Fibroblast of villous mesenchyme (primary cell): ENCODE measurements around the gene ASF1B. TPM values are rescaled to one million over a fixed set of nuclear protein-coding genes. Genes with fewer than 3 reads are reported as not detected.

Experiments used
- DNase-seq: peaks from one replicate; pipeline ENCODE4 v3.0.0-alpha.2; 2010; ENCODE audit warnings: low read depth
- H3K4me3 ChIP-seq: 2 replicates; pipeline ENCODE4 v1.5.1; 2011; ENCODE audit warnings: low read depth, mild to moderate bottlenecking, low read length
- CTCF ChIP-seq: IDR thresholded peaks from 2 replicates; pipeline ENCODE4 v1.5.1; 2012; ENCODE audit warnings: low read depth, mild to moderate bottlenecking, low read length; ENCODE audit not compliant: insufficient read depth
- total RNA-seq: library from RNA; depleted of rRNA; stranded (reverse); fragments of >200 nt; gene quantifications from 2 replicates; pipeline ENCODE4 v1.2.3, GENCODE V29; 2012

The ASF1B gene
- total RNA-seq, 1 donor: 8.2 TPM

DNA sequence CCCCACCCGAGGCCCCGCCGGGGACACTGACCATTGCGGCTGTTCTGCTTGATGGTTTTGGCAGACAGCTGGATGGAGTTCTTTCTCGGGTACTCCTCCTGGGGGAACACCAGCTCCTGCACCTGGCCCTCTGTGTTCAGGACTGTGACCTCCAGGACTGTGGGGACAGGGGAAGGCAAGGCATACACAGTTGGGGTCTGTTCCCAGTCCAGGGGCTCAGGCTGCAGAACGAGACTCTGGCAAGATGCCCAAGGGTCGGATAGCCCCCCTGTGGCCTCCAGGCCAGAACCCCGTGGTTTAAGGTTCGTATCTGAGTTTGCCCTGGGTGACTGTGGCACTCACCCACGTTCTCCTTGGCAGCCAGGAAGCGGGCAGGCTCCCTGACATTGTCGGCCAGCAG is 22.7 kb upstream of the ASF1B start:
- no peak overlapping the region for H3K4me3 ChIP-seq
- no peak for DNase-seq
- TF ChIP-seq CTCF: no peak

- DNase-seq: no peak
- TF ChIP-seq CTCF: no peak
- H3K4me3 ChIP-seq: no peak overlapping the region
Measured at GRCh38 chr19:14158276-14159023, 22.1 kb upstream of the ASF1B start.

DNA sequence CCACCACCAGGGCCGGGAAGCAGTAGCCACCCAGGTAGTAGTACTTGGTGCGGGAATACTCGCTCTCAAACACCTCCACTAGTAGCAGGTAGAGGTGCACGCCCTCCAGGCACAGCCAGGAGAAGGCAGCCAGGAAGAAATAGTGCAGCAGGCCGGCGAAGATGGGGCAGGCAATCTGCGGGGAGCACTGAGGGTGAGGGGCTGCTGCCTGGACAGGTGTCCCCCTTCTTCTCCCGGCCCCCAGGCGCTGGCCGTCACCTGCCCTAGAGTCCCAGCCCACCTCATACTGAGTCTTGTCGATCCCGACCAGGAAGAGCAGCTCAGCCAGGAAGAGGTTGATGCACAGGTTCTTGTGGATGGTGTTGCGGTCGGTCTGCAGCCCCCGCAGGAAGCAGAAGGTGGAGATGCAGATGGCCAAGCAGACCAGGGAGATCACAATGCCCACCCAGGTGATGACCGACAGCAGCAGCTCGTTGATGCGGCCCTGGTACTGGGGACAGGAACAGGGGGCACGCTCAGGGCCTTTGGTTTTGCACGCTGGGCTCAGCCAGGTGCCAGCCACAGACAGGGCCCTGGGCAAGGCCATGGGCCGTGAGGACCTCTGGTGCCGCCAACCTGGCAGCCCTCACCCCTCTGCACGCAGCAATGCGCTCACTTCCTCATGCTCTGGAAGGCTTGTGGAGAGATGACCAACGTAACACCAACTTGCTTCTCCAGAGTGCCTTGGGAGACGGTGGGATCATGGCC is 20.8 kb upstream of the ASF1B start:
- no peak for TF ChIP-seq CTCF
- DNase-seq: no peak
- no peak overlapping the region for H3K4me3 ChIP-seq

GRCh38 chr19:14156122-14156521 is 19.7 kb upstream of the ASF1B start:
- H3K4me3 ChIP-seq: no peak overlapping the region
- no peak for TF ChIP-seq CTCF
- DNase-seq: no peak

- no peak for DNase-seq
- TF ChIP-seq CTCF: no peak
- H3K4me3 ChIP-seq: no peak overlapping the region
Measured at GRCh38 chr19:14155371-14155770, 19.0 kb upstream of the ASF1B start.

DNA sequence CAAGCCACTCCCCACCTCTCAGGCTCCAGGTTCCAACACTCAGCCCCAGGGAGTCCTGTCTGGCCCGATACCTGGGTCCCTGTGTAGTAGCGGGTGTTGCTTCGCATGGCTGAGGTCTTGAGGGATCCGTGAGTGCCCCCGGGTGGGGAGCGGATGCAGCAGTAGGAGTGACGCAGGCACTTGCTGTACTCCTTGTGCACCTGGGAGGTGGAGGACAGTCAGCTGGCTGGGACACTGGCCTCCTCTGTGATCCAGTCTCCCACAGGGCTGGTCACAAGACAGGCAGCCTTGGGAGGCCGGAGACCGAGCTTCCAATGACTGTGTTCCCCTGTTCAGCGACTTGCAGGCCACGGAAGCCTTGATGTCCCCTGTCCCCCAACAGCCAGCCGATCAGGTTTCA is 16.3 kb upstream of the ASF1B start:
- no peak for DNase-seq
- no peak overlapping the region for H3K4me3 ChIP-seq
- no peak for TF ChIP-seq CTCF
